GM12878 (cell line): ENCODE results near the gene BSCL2. TPM values are rescaled to one million over a fixed set of nuclear protein-coding genes. Genes with fewer than 3 reads are reported as not detected.

Experiments used
- ATF7 ChIP-seq: fragments of 450-650 bp; IDR thresholded peaks from 2 replicates; pipeline ENCODE4 v1.6.1; 2016; ENCODE audit warnings: low read depth, mild to moderate bottlenecking
- CBX5 ChIP-seq: sonication (generic); IDR thresholded peaks from 2 replicates; pipeline ENCODE4 v1.6.1; 2016; ENCODE audit warnings: low read depth, moderate library complexity, mild to moderate bottlenecking, inconsistent platforms
- EZH2 ChIP-seq: IDR thresholded peaks from 2 replicates; pipeline ENCODE4 v1.6.1; 2012; ENCODE audit warnings: low read depth, mild to moderate bottlenecking, control low read depth, inconsistent platforms, low read length, borderline replicate concordance; ENCODE audit not compliant: control insufficient read depth
- FOXK2 ChIP-seq: fragments of 450-650 bp; IDR thresholded peaks from 2 replicates; pipeline ENCODE4 v1.6.1; 2017; ENCODE audit warnings: mild to moderate bottlenecking, moderate library complexity
- HDAC6 ChIP-seq: fragments of 200-600 bp; sonication (generic); IDR thresholded peaks from one replicate; pipeline ENCODE4 v1.8.0; 2017; ENCODE audit warnings: antibody characterized with exemption; ENCODE audit not compliant: unreplicated experiment
- MXI1 ChIP-seq: fragments of 150-350 bp; IDR thresholded peaks from 2 replicates; pipeline ENCODE4 v1.6.1; 2011; ENCODE audit warnings: low read depth, mild to moderate bottlenecking, inconsistent platforms, low read length, improper control_type of control experiment
- NFXL1 ChIP-seq: fragments of 450-650 bp; IDR thresholded peaks from 2 replicates; pipeline ENCODE4 v1.6.1; 2017; ENCODE audit warnings: antibody characterized with exemption, mild to moderate bottlenecking, borderline replicate concordance
- NFYB ChIP-seq: IDR thresholded peaks from 2 replicates; pipeline ENCODE4 v1.6.1; 2011; ENCODE audit warnings: low read depth, mild to moderate bottlenecking, low read length, improper control_type of control experiment, moderate library complexity; ENCODE audit not compliant: insufficient read depth
- PML ChIP-seq: IDR thresholded peaks from 2 replicates; pipeline ENCODE4 v1.6.1; 2012; ENCODE audit warnings: low read length, inconsistent platforms
- SMAD5 ChIP-seq: IDR thresholded peaks from 2 replicates; pipeline ENCODE4 v1.6.1; 2016; ENCODE audit warnings: antibody characterized with exemption, low read depth
- WRNIP1 ChIP-seq: IDR thresholded peaks from 2 replicates; pipeline ENCODE4 v1.6.1; 2011; ENCODE audit warnings: low read depth, low read length, improper control_type of control experiment, borderline replicate concordance
- polyA plus RNA-seq, 11 experiments: library from polyadenylated mRNA; depleted of rRNA in 4 of 11; unstranded in 6 of 11; stranded (reverse) in 5 of 11; fragments of >200 nt; fragmentation: Nextera tagmentation in 4 of 11; fragmentation: Illumina TruSeq in 1 of 11; extraction: Ambion mirVana in 4 of 11; extraction: Trizol in 1 of 11; gene quantifications; 1 replicate in 1 of 11; 2 replicates in 10 of 11; pipeline versions ENCODE4 v1.2.1 to v1.2.3, GENCODE V29; 2011 to 2016; ENCODE audit warnings: inconsistent platforms in 2 of 11, missing spikeins in 2 of 11, low read depth in 1 of 11
- total RNA-seq, 4 experiments: library from RNA; depleted of rRNA in 3 of 4; stranded (reverse); fragments of >200 nt in 3 of 4; fragmentation: Illumina TruSeq in 1 of 4; extraction: Trizol in 1 of 4; gene quantifications; 2 replicates each; pipeline versions ENCODE4 v1.2.1 to v1.2.3, GENCODE V29; 2013 to 2021
- TF ChIP-seq, protein P1 (sequence below): fragments of 450-650 bp; IDR thresholded peaks from 2 replicates; pipeline ENCODE4 v1.6.1; 2018; ENCODE audit warnings: mild to moderate bottlenecking, low read depth, moderate library complexity; ENCODE audit not compliant: partially characterized antibody
- TF ChIP-seq, protein P2 (sequence below): fragments of 450-650 bp; formaldehyde crosslinking; IDR thresholded peaks from 2 replicates; pipeline ENCODE4 v1.4.0; 2022; ENCODE audit warnings: mild to moderate bottlenecking, moderate library complexity
- TF ChIP-seq, protein P3 (sequence below): fragments of 150-350 bp; IDR thresholded peaks from 2 replicates; pipeline ENCODE4 v1.6.1; 2014; ENCODE audit warnings: mild to moderate bottlenecking, low read depth, low read length
- TF ChIP-seq, protein P4 (sequence below): IDR thresholded peaks from 2 replicates; pipeline ENCODE4 v1.6.1; 2011; ENCODE audit warnings: borderline replicate concordance, low read depth, mild to moderate bottlenecking, moderate library complexity, mixed read lengths, low read length; ENCODE audit not compliant: insufficient read depth; ENCODE audit errors: extremely low read length
- TF ChIP-seq, protein P5 (sequence below): fragments of 450-650 bp; IDR thresholded peaks from 2 replicates; pipeline ENCODE4 v1.6.1; 2016; ENCODE audit warnings: mild to moderate bottlenecking

BSCL2 gene
- total and polyA plus RNA-seq, 10 of the 15 experiments (the other 5 are each of a cell fraction or from before 2014, with no cell fraction given) = 12.3 to 57.9 (median 21.8) TPM

DNA sequence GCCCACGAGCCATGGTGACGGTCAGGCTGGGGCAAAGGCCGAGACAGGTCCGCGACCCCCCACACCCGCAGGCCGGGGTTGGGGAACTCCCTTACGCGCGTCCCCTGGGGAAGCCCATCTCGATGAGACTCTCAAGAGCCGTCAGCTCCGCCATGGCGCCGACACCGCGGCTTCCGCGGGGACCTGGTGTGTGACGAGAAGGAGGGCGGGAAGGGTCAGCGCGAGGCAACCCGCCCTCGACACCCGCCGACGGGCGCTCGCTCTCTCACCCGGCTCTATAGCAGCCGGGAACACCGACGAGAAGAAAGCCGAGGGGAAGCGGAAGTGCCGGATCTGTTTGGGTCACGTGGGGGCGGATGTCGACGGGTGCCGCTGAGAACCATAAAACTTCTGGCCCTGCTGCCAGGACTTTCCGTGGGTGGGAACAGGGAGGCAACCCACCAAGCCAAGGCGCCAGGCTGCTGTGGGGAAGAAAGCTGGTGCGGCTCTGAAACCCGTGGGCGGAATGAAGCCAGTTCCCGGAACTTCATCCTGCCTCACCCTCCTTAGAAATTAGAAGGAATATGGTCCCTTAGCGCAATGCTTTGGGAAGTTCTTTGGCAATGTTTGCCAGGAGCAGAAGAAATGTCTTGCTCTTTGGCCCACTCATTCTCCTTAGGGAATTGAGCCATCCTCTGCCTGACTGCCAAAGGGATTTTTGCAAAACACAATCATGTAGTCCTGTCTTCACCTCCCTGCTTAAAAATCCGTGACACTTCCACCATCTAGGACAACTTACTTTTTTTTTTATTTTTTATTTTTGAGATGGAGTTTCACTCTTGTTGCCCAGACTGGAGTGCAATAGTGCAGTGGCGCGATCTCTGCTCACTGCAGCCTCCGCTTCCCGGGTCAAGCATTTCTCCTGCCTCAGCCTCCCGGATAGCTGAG is 28.2 kb downstream of the BSCL2 start, which contains the start of gene UBXN1 (continued):
- TF ChIP-seq, protein P1, sequence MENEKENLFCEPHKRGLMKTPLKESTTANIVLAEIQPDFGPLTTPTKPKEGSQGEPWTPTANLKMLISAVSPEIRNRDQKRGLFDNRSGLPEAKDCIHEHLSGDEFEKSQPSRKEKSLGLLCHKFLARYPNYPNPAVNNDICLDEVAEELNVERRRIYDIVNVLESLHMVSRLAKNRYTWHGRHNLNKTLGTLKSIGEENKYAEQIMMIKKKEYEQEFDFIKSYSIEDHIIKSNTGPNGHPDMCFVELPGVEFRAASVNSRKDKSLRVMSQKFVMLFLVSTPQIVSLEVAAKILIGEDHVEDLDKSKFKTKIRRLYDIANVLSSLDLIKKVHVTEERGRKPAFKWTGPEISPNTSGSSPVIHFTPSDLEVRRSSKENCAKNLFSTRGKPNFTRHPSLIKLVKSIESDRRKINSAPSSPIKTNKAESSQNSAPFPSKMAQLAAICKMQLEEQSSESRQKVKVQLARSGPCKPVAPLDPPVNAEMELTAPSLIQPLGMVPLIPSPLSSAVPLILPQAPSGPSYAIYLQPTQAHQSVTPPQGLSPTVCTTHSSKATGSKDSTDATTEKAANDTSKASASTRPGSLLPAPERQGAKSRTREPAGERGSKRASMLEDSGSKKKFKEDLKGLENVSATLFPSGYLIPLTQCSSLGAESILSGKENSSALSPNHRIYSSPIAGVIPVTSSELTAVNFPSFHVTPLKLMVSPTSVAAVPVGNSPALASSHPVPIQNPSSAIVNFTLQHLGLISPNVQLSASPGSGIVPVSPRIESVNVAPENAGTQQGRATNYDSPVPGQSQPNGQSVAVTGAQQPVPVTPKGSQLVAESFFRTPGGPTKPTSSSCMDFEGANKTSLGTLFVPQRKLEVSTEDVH = no peak
- TF ChIP-seq, protein P2, sequence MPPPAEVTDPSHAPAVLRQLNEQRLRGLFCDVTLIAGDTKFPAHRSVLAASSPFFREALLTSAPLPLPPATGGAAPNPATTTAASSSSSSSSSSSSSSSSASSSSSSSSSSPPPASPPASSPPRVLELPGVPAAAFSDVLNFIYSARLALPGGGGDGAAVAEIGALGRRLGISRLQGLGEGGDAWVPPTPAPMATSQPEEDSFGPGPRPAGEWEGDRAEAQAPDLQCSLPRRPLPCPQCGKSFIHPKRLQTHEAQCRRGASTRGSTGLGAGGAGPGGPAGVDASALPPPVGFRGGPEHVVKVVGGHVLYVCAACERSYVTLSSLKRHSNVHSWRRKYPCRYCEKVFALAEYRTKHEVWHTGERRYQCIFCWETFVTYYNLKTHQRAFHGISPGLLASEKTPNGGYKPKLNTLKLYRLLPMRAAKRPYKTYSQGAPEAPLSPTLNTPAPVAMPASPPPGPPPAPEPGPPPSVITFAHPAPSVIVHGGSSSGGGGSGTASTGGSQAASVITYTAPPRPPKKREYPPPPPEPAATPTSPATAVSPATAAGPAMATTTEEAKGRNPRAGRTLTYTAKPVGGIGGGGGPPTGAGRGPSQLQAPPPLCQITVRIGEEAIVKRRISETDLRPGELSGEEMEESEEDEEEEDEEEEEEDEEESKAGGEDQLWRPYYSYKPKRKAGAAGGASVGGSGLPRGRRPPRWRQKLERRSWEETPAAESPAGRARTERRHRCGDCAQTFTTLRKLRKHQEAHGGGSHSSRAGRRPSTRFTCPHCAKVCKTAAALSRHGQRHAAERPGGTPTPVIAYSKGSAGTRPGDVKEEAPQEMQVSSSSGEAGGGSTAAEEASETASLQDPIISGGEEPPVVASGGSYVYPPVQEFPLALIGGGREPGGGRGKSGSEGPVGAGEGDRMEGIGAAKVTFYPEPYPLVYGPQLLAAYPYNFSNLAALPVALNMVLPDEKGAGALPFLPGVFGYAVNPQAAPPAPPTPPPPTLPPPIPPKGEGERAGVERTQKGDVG (CRISPR knock-in tag) = no peak
- no peak for TF ChIP-seq FOXK2
- peak; percentile 75; the same call in 1 of the 2 replicates for TF ChIP-seq PML
- TF ChIP-seq, protein P3, sequence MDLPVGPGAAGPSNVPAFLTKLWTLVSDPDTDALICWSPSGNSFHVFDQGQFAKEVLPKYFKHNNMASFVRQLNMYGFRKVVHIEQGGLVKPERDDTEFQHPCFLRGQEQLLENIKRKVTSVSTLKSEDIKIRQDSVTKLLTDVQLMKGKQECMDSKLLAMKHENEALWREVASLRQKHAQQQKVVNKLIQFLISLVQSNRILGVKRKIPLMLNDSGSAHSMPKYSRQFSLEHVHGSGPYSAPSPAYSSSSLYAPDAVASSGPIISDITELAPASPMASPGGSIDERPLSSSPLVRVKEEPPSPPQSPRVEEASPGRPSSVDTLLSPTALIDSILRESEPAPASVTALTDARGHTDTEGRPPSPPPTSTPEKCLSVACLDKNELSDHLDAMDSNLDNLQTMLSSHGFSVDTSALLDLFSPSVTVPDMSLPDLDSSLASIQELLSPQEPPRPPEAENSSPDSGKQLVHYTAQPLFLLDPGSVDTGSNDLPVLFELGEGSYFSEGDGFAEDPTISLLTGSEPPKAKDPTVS = no peak
- TF ChIP-seq EZH2 = no peak
- TF ChIP-seq WRNIP1 = no peak
- no peak for TF ChIP-seq NFYB
- TF ChIP-seq HDAC6 = no peak
- peak; percentile 44; the same call in 1 of the 2 replicates for TF ChIP-seq ATF7
- TF ChIP-seq CBX5 = no peak
- TF ChIP-seq, protein P4, sequence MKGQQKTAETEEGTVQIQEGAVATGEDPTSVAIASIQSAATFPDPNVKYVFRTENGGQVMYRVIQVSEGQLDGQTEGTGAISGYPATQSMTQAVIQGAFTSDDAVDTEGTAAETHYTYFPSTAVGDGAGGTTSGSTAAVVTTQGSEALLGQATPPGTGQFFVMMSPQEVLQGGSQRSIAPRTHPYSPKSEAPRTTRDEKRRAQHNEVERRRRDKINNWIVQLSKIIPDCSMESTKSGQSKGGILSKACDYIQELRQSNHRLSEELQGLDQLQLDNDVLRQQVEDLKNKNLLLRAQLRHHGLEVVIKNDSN = peak; percentile 98
- peak; percentile 83 for TF ChIP-seq MXI1
- TF ChIP-seq NFXL1 = no peak
- TF ChIP-seq SMAD5 = peak; percentile 39; the same call in 1 of the 2 replicates
- TF ChIP-seq, protein P5, sequence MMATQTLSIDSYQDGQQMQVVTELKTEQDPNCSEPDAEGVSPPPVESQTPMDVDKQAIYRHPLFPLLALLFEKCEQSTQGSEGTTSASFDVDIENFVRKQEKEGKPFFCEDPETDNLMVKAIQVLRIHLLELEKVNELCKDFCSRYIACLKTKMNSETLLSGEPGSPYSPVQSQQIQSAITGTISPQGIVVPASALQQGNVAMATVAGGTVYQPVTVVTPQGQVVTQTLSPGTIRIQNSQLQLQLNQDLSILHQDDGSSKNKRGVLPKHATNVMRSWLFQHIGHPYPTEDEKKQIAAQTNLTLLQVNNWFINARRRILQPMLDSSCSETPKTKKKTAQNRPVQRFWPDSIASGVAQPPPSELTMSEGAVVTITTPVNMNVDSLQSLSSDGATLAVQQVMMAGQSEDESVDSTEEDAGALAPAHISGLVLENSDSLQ = no peak
